Stimulated activated CD4-positive, alpha-beta T cell treated with anti-CD3 and anti-CD28 coated beads, Interleukin-1b, Interleukin-23, amount 100 ng/mL, for 4 hours (primary cell): ENCODE measurements around the gene MAVS.
"Not testable (repeated sequence)": the region's sequence is repeated elsewhere in the genome, so short reads cannot be mapped to it uniquely, and the experiment has no call there.

ENCODE experiments used
- DNase-seq, 2 donors: peaks; one replicate each; pipeline ENCODE4 v3.0.0-alpha.2; 2020; ENCODE audit warnings: low read depth in 2 of 2

The MAVS gene

GRCh38 chr20:3854462-3854871 is 7.8 kb downstream of the MAVS start:
- DNase-seq = no peak

GRCh38 chr20:3857405-3857804 is 10.8 kb downstream of the MAVS start:
- DNase-seq = no peak

GRCh38 chr20:3858689-3859088 is 12.1 kb downstream of the MAVS start:
- DNase-seq = no peak

GRCh38 chr20:3861191-3861590 is 14.6 kb downstream of the MAVS start:
- no peak for DNase-seq

GRCh38 chr20:3862333-3862732 is 15.7 kb downstream of the MAVS start:
- no peak for DNase-seq

GRCh38 chr20:3863317-3863716 is 16.7 kb downstream of the MAVS start:
- no peak for DNase-seq

- no peak for DNase-seq
Observed at GRCh38 chr20:3864518-3864917, 17.9 kb downstream of the MAVS start.

GRCh38 chr20:3865152-3865886 is 18.7 kb downstream of the MAVS start:
- no peak for DNase-seq

- DNase-seq = no peak
Observed at GRCh38 chr20:3865887-3866407, 19.3 kb downstream of the MAVS start.

GRCh38 chr20:3866464-3866863 is 19.8 kb downstream of the MAVS start:
- no peak for DNase-seq

- no peak for DNase-seq
Observed at GRCh38 chr20:3867802-3868201, 21.2 kb downstream of the MAVS start.

- no peak for DNase-seq
Observed at GRCh38 chr20:3869839-3870634, 23.4 kb downstream of the MAVS start.

- DNase-seq = no peak
Observed at GRCh38 chr20:3871550-3872265, 25.1 kb downstream of the MAVS start.

- DNase-seq = no peak
Observed at GRCh38 chr20:3873507-3873906, 26.9 kb downstream of the MAVS start.

- no peak for DNase-seq
Observed at GRCh38 chr20:3874194-3874844, 27.7 kb downstream of the MAVS start.

GRCh38 chr20:3875378-3875974 is 28.8 kb downstream of the MAVS start:
- no peak for DNase-seq

GRCh38 chr20:3876000-3876399 is 29.4 kb downstream of the MAVS start:
- DNase-seq = no peak

- no peak for DNase-seq
Observed at GRCh38 chr20:3876676-3877075, 30.0 kb downstream of the MAVS start.

GRCh38 chr20:3878921-3879274 is 32.3 kb downstream of the MAVS start:
- DNase-seq = not testable (repeated sequence)

- no peak for DNase-seq
Observed at GRCh38 chr20:3885715-3886114, 39.1 kb downstream of the MAVS start.

GRCh38 chr20:3887876-3888620 is 41.4 kb downstream of the MAVS start:
- no peak for DNase-seq
